HEK293 (cell line): ENCODE data around the gene ABAT.
A peak's percentile ranks its signal among the peaks of the same experiment; 100 is the strongest.

Source experiments
- CTCF ChIA-PET: fragments of 350-600 bp; formaldehyde crosslinking; extraction: SDS; loops from one replicate; lab custom pipeline; 2021; ENCODE audit warnings: antibody characterized with exemption; lab: Yijun Ruan, JAX
- POLR2A ChIA-PET: fragments of 300-600 bp; formaldehyde crosslinking; extraction: SDS; loops from one replicate; lab custom pipeline; 2020; ENCODE audit warnings: antibody characterized with exemption, inconsistent platforms; lab: Yijun Ruan, JAX
- H3K27ac ChIP-seq: fragments of 200-500 bp; sonication (Bioruptor generic); 2 replicates; pipeline ENCODE4 v1.5.1; 2014; ENCODE audit warnings: low read depth, low read length, control low read depth, inconsistent platforms; ENCODE audit errors: extremely low read depth
- H3K36me3 ChIP-seq, 2 experiments: fragments of 200-500 bp in 1 of 2; sonication (Bioruptor generic) in 1 of 2; 1 replicate in 1 of 2; 2 replicates in 1 of 2; pipeline ENCODE4 v1.5.1; 2014 to 2017; ENCODE audit warnings: inconsistent platforms in 2 of 2, low read length in 2 of 2; ENCODE audit not compliant: control insufficient read depth in 2 of 2, insufficient read depth in 1 of 2
- H3K4me1 ChIP-seq: fragments of 200-500 bp; sonication (Bioruptor generic); 2 replicates; pipeline ENCODE4 v1.5.1; 2014; ENCODE audit warnings: mild to moderate bottlenecking, low read length, inconsistent platforms; ENCODE audit not compliant: control insufficient read depth, insufficient read depth
- H3K4me3 ChIP-seq: 2 replicates; pipeline ENCODE4 v1.5.1; 2011; ENCODE audit warnings: low read depth, mild to moderate bottlenecking, control low read depth, low read length, moderate library complexity
- H3K9me3 ChIP-seq: fragments of 200-500 bp; sonication (Bioruptor generic); 2 replicates; pipeline ENCODE4 v1.5.1; 2014; ENCODE audit warnings: low read depth, low read length, inconsistent platforms; ENCODE audit not compliant: control insufficient read depth, insufficient read depth
- GLIS2 ChIP-seq: fragments of 450-650 bp; formaldehyde crosslinking; IDR thresholded peaks from 2 replicates; pipeline ENCODE4 v1.5.1; 2016; ENCODE audit warnings: missing biosample characterization, missing genetic modification characterization
- SP7 ChIP-seq: fragments of 450-650 bp; formaldehyde crosslinking; IDR thresholded peaks from 2 replicates; pipeline ENCODE4 v1.5.1; 2016; ENCODE audit warnings: missing biosample characterization, missing genetic modification characterization
- ZBTB11 ChIP-seq: fragments of 450-650 bp; formaldehyde crosslinking; conservative IDR thresholded peaks from 2 replicates; pipeline ENCODE4 v1.5.1; 2016; ENCODE audit warnings: low read depth, missing biosample characterization, missing genetic modification characterization
- ZBTB17 ChIP-seq: fragments of 450-650 bp; formaldehyde crosslinking; IDR thresholded peaks from 2 replicates; pipeline ENCODE4 v1.5.1; 2016; ENCODE audit warnings: missing biosample characterization, missing genetic modification characterization
- ZNF10 ChIP-seq: fragments of 450-650 bp; formaldehyde crosslinking; IDR thresholded peaks from 2 replicates; pipeline ENCODE4 v1.5.1; 2017; ENCODE audit warnings: missing biosample characterization, missing genetic modification characterization
- ZNF302 ChIP-seq: fragments of 450-650 bp; formaldehyde crosslinking; IDR thresholded peaks from 2 replicates; pipeline ENCODE4 v1.5.1; 2016; ENCODE audit warnings: missing biosample characterization, missing genetic modification characterization, low read depth
- ZNF335 ChIP-seq: fragments of 450-650 bp; formaldehyde crosslinking; conservative IDR thresholded peaks from 2 replicates; pipeline ENCODE4 v1.5.1; 2016; ENCODE audit warnings: missing biosample characterization, missing genetic modification characterization
- ZNF398 ChIP-seq: fragments of 450-650 bp; formaldehyde crosslinking; IDR thresholded peaks from 2 replicates; pipeline ENCODE4 v1.5.1; 2017; ENCODE audit warnings: missing biosample characterization, missing genetic modification characterization
- ZNF510 ChIP-seq: fragments of 450-650 bp; formaldehyde crosslinking; IDR thresholded peaks from 2 replicates; pipeline ENCODE4 v1.5.1; 2018; ENCODE audit warnings: mild to moderate bottlenecking, missing genetic modification characterization, missing biosample characterization; ENCODE audit not compliant: insufficient replicate concordance
- ZNF518A ChIP-seq: fragments of 450-650 bp; formaldehyde crosslinking; conservative IDR thresholded peaks from 2 replicates; pipeline ENCODE4 v1.5.1; 2016; ENCODE audit warnings: low read depth, missing biosample characterization, missing genetic modification characterization
- ZNF585B ChIP-seq: fragments of 450-650 bp; formaldehyde crosslinking; IDR thresholded peaks from 2 replicates; pipeline ENCODE4 v1.5.1; 2016; ENCODE audit warnings: missing biosample characterization, missing genetic modification characterization
- ZNF792 ChIP-seq: fragments of 450-650 bp; formaldehyde crosslinking; IDR thresholded peaks from 2 replicates; pipeline ENCODE4 v1.5.1; 2016; ENCODE audit warnings: missing biosample characterization, missing genetic modification characterization

ABAT gene

GRCh38 chr16:8751481-8752311 is 77.3 kb downstream of the ABAT start:
- POLR2A ChIA-PET: interaction anchor here (0.6 to 1.0 kb wide), 2 partner anchors 62 to 130 kb away, joined by 3 to 7 read pairs; no protein-coding TSS in a partner anchor

GRCh38 chr16:8752706-8753105 is 78.3 kb downstream of the ABAT start:
- no peak overlapping the region for H3K4me3 ChIP-seq
- peaks cover 0 to 8% of the 10 kb centered on the region in 2 experiments; a peak in 2 of 3 replicates for H3K36me3 ChIP-seq
- H3K4me1 ChIP-seq: no peaks in the 10 kb centered on the region
- no peak overlapping the region for H3K27ac ChIP-seq
- ChIA-PET POLR2A (interaction anchor here (1.0 kb wide), 1 partner anchor 131 kb away, joined by 3 read pairs; no protein-coding TSS in a partner anchor), CTCF (interaction anchor here (1.1 kb wide), 1 partner anchor 40 kb away, joined by 6 read pairs; no protein-coding TSS in a partner anchor)
- TF ChIP-seq ZNF792 (tag by site-specific recombination): no peak
- H3K9me3 ChIP-seq: no peaks in the 10 kb centered on the region

More at GRCh38 chr16:8751481-8752311, 77.3 kb downstream of the ABAT start:
- no peak overlapping the region for H3K27ac ChIP-seq
- H3K9me3 ChIP-seq: no peaks in the 10 kb centered on the region
- CTCF ChIA-PET: no interaction called here
- H3K4me3 ChIP-seq: no peak overlapping the region
- peaks cover 0 to 6% of the 10 kb centered on the region in 2 experiments; a peak in 2 of 3 replicates for H3K36me3 ChIP-seq
- H3K4me1 ChIP-seq: no peaks in the 10 kb centered on the region
- TF ChIP-seq ZNF398 (tag by site-specific recombination) (peak; percentile 22; the same call in 1 of the 2 replicates), GLIS2 (no peak), ZNF302 (tag by site-specific recombination) (no peak), SP7 (tag by site-specific recombination) (0 out of 2 replicates have a peak, but pooled peaks have one; percentile 30), ZNF585B (tag by site-specific recombination) (no peak), ZNF10 (peak; percentile 77)
- TF ChIP-seq, all 188 proteins: peak for 3

- CTCF ChIA-PET: interaction anchor here (0.6 to 1.1 kb wide), 2 partner anchors 39 to 151 kb away, joined by 3 to 6 read pairs; no protein-coding TSS in a partner anchor
Measured at GRCh38 chr16:8753416-8754054, 79.1 kb downstream of the ABAT start.

More at GRCh38 chr16:8753416-8754054, 79.1 kb downstream of the ABAT start:
- Histone ChIP-seq H3K27ac (no peak overlapping the region), H3K4me1 (no peaks in the 10 kb centered on the region), H3K4me3 (no peak overlapping the region), H3K36me3 (peaks cover 0 to 15% of the 10 kb centered on the region in 2 experiments; a peak in 2 of 3 replicates), H3K9me3 (no peaks in the 10 kb centered on the region)
- no peak for TF ChIP-seq ZNF510 (tag by site-specific recombination)
- no peak for TF ChIP-seq ZBTB11
- no peak for TF ChIP-seq ZBTB17 (tag by site-specific recombination)
- no peak for TF ChIP-seq ZNF335 (tag by site-specific recombination)
- TF ChIP-seq ZNF518A (tag by site-specific recombination): no peak
- POLR2A ChIA-PET: no interaction called here
